Right renal cortex interstitium (tissue), 3 donors: ENCODE results near the gene PLS1. TPM values are rescaled to one million over a fixed set of nuclear protein-coding genes. Genes with fewer than 3 reads are reported as not detected.

Experiments used
- DNase-seq, 3 donors: peaks; one replicate each; pipeline ENCODE4 v3.0.0-alpha.2; 2013; ENCODE audit warnings: low read depth in 3 of 3, low spot score in 2 of 3
- polyA plus RNA-seq, 3 donors: library from polyadenylated mRNA; unstranded; fragments of 120-200 nt; gene quantifications; one replicate each; pipeline ENCODE4 v1.2.1, GENCODE V29; 2013; ENCODE audit not compliant: insufficient read length in 3 of 3

Gene PLS1
- polyA plus RNA-seq, 3 donors, result 27.8 to 29.7 (median 29.5) TPM

DNA sequence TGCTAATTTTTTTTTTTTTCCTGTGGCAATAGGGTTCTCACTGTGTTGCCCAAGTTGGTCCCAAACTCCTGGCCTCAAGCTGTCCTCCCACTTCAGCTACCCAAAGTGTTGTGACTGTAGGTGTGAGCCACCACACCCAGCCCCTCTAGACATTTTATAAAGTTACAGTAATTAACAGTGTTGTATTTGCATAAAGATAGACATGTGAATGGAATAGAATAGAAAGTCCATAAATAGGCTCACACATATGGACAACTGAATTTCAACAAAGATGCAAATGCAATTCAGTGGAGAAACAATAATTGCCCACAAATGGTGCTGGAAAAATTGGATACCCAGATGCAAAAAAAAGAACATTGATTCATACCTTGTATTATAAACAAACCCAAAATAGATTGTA is 39.9 kb downstream of the PLS1 start:
- DNase-seq, result no peak

DNA sequence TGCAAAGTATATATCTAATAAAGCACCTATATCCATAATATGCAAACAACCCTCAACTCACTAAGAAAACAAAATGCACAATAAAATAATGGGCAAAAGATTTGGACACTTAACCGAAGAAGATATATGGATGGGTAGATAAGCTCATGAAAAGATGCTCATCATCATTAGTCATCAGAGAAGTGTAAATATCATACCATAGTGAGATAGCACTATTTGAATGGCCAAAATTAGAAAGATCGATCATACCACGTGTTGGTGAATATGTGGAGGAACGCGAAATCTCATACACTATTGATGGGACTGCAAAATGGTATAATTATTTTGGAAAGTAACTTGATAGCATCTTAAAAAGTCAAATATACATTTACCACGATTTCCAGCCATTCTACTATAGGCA is 40.5 kb downstream of the PLS1 start:
- DNase-seq, result no peak

DNA sequence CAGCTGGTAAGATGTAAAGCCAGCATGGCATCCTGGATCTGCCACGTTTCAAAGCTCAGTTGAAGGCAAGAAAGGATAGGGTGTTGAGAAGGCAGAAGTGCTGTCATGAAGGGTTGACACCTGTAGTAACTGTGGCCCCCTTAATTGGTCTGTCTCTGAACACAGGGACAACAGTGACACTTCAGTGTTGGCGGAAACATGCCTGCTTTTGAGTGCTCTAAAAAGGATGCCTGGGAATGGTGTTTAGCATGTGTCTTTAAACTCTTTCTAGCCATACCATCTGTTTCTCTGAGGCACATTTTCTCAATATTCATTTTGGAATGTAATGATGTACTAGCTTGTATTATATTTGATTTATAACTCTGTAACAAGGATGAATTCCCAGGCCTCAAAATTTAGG is 42.1 kb downstream of the PLS1 start:
- DNase-seq, result no peak

DNA sequence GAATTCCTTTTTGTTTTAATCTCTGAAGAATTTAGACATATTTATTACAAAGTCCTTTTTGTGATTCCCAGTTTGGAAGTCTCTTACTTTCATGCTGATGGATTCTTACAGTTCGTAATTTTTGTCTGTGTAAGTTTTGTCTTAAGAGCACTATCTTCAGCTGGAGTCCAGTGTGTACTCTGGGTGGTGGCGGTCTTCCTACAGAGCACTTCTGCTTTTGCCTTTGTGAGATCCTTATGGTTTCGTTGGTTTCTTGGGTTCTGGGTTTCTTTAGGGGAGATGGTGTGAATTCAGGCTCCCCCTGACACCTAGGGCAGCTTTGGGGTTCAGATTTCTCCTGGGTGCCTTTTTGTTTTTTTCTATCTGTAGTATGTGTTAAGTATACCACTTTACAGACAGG is 45.3 kb downstream of the PLS1 start:
- no peak for DNase-seq

DNA sequence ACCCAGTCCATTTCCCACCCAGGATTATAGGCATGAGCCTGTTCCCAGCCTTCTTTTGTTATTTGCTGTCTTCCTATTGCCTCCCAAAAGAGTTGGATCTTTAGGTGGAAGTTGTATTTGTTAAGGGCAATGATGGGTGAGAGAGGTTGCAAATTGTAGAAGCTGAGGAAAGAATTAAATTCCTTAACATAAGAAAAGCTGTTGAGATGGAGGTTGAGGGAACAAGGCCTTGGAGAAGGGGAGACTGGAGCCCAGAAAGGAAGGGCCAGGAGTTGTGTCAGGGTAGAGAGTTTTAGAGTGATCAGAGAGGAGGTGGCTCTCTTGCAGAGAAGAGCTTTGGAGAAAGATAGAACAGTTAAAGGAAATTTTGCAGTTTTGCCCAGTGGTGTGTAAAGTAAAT is 46.8 kb downstream of the PLS1 start:
- DNase-seq, result no peak

DNA sequence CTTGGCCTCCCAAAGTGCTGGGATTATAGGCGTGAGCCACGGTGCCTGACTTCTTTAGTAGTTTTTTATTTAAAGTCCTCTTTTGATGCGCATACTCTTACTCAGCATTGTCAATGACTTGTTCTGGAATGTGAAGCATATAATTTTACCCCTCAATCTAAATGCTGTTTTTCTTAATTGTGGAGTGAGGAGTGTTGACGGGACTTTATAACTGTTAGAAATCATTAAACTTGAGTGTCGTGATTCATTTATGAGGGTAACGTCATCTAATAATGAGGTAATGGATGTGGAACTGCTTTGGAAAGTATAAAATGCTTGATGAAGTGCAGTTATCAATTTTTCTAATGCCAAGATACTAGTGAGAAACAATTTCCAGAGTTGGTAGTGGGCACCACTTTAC is 48.3 kb downstream of the PLS1 start:
- DNase-seq, result no peak

GRCh38 chr3:142645236-142645793 is 49.1 kb downstream of the PLS1 start:
- no peak for DNase-seq

DNA sequence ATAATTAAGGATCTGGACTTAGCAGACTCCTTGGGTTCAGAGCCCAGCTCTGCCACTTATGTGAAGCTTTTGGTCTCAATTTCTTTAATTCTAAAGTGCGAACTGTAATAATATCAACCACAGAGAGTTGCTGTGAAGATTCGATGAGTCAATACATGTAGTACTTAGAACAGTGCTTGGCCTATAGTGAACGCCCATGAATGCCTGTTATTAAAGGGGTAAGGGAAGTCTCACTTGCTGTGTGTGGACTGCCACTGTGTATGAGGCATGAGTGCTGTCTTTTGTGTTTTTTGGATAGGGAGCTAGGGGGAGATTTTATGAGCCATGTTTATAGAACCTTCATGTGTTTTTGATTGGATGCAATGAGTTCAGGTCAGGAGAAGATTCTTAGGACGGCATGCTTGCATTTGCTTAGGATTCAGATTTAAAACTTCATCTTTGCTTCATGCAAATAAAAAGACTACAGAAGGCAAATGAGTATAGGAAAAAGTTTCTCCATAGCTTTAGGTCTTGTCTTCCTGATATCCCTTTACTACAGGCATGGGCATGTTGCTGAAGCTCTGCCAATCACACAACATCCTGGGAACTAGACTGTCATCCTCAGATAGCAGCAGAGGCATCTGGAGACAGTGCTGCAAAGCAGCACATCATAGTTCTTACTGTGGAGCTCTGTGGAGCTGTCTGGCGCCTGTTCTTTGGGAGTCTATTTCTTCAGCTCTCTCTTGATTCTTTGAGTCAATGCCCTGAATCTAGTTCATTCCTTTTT is 50.0 kb downstream of the PLS1 start:
- no peak for DNase-seq

GRCh38 chr3:142647856-142648255 is 51.7 kb downstream of the PLS1 start:
- no peak for DNase-seq

GRCh38 chr3:142648950-142649349 is 52.8 kb downstream of the PLS1 start:
- DNase-seq, result no peak

DNA sequence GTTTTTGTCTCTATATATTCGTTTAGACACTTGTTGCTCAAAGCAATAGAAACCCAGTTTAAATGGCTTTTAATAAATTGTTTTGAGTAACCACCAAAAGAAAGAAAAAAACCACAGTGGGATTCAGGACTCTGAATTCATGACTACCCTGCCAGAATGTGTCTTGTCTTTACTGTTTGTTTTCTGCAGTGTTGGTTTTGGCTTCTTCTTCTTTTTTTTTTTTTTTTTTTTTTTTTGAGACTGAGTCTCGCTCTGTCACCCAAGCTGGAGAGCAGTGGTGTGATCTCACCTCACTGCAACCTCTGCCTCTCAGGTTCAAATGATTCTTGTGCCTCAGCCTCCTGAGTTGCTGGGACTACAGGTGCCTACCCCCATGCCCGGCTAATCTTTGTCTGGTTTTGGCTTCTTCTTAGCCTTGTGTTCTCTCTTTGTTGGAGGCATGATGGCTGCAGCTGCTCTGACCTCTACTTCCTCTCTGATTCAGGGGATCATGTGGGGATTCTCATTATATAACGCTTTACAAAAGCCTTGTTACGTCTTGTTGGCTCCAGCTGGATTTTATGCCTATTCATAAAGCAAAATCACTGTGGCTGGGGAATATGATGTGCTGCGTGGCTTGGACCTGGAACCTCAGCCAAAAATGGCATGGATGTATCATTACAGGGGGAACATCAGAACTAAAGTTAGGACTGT is 54.0 kb downstream of the PLS1 start:
- no peak for DNase-seq

DNA sequence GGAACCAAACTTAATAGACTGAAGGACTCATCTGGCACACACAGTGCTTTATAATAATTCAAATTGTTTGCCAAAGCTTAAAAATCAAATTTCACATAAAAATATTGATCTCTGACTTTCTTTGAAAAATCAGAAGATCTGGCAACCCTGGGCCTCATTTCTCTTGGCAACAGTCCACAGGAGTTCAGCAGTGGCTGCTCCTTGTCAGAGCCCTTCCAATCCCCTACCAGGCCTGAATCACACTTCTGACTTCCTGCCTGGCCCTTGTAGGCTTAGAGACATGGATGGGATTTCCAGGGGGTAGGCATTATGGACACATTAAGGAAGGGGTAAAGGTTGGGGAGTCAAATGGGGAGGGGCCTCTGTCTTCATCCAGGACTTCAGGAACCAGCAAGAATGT is 55.5 kb downstream of the PLS1 start:
- DNase-seq, result no peak

GRCh38 chr3:142652826-142653292 is 56.7 kb downstream of the PLS1 start:
- DNase-seq, result no peak

GRCh38 chr3:142656575-142656974 is 60.4 kb downstream of the PLS1 start:
- no peak for DNase-seq

DNA sequence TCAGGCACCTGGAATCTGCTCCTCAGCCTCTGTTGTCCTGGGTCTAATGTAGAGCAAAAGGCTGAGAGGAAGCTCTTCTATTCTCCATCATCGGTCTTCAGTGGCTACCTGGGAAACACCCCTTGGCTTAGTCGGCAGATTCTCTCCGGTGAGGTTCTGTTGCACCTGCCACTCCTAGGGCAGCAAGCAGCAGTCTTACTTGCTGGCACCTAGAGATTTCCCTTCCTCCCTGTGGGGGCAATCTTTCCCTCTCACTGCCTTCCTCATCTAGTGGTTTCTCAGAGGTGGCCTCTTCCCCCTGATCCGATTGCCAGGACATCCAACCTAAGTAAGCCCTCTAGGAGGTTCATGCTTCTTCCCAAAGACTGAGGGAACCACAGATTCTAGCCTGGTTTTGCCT is 60.8 kb downstream of the PLS1 start:
- no peak for DNase-seq

GRCh38 chr3:142660383-142660782 is 64.2 kb downstream of the PLS1 start:
- DNase-seq, result no peak

DNA sequence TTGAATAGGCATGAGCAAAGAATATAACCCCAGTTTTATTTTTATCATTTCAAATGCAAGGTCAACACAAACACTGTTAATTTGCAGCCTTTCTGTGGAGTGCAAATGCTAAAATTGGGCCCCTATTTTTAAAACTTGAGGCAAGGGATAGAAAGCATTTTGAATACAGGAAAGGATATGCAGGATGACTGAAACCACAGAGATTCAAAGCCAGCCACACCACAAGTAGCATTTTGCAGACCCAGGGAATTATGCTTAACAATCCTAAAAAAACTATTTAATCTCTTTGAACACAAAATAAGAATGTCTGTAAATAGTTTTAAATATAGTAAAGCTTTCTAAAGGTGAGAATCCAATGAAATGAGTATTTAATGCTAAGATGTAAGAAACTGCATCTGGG is 64.7 kb downstream of the PLS1 start:
- no peak for DNase-seq

- no peak for DNase-seq
These were observed 67.7 kb downstream of the PLS1 start for GRCh38 chr3:142663865-142664264.

GRCh38 chr3:142664311-142664710 is 68.1 kb downstream of the PLS1 start:
- no peak for DNase-seq

- no peak for DNase-seq
These were observed 68.6 kb downstream of the PLS1 start for GRCh38 chr3:142664819-142665218.

GRCh38 chr3:142670120-142670519 is 73.9 kb downstream of the PLS1 start:
- DNase-seq, result no peak

DNA sequence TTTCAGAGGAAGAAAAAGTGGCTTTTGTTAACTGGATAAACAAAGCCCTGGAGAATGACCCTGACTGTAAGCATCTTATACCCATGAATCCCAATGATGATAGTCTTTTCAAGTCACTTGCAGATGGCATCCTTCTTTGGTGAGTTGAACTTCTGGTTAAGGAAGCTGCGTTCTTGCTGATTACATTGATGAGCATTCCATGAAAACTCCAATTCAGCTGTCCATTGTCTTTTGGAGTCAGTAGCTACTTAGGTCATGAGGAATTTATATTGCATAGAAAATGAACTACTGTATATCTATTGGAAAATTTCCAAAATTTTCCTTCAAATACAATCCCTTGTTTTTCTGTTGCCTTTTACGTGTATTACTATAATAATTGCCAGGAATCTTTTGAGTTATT is 80.0 kb downstream of the PLS1 start:
- DNase-seq, result no peak
